ENCODE measurements around the gene OSGIN1.
"Not testable (repeated sequence)": the region's sequence is repeated elsewhere in the genome, so short reads cannot be mapped to it uniquely, and the experiment has no call there.

The OSGIN1 gene

GRCh38 chr16:83926726-83927397 is 26.2 kb upstream of the OSGIN1 start:
- peak; percentile 72 for DNase-seq

GRCh38 chr16:83928341-83929055 is 24.5 kb upstream of the OSGIN1 start:
- DNase-seq: no peak

GRCh38 chr16:83929811-83930555 is 23.1 kb upstream of the OSGIN1 start:
- DNase-seq: no peak

- no peak for DNase-seq
Observed at GRCh38 chr16:83930730-83931500, 22.1 kb upstream of the OSGIN1 start.

GRCh38 chr16:83931556-83931955 is 21.5 kb upstream of the OSGIN1 start:
- DNase-seq: no peak

- no peak for DNase-seq
Observed at GRCh38 chr16:83932304-83932703, 20.7 kb upstream of the OSGIN1 start.

GRCh38 chr16:83932955-83933673 is 19.9 kb upstream of the OSGIN1 start:
- DNase-seq: no peak

GRCh38 chr16:83933885-83934683 is 19.0 kb upstream of the OSGIN1 start:
- DNase-seq: no peak

GRCh38 chr16:83934684-83934977 is 18.4 kb upstream of the OSGIN1 start:
- DNase-seq: no peak

GRCh38 chr16:83935005-83935857 is 17.8 kb upstream of the OSGIN1 start:
- DNase-seq: no peak

GRCh38 chr16:83935858-83936255 is 17.2 kb upstream of the OSGIN1 start:
- no peak for DNase-seq

- DNase-seq: no peak
Observed at GRCh38 chr16:83936581-83937165, 16.4 kb upstream of the OSGIN1 start.

- no peak for DNase-seq
Observed at GRCh38 chr16:83937267-83937666, 15.8 kb upstream of the OSGIN1 start.

GRCh38 chr16:83937922-83938885 is 14.8 kb upstream of the OSGIN1 start:
- DNase-seq: no peak

- no peak for DNase-seq
Observed at GRCh38 chr16:83939266-83939855, 13.7 kb upstream of the OSGIN1 start.

- DNase-seq: no peak
Observed at GRCh38 chr16:83940119-83940518, 12.9 kb upstream of the OSGIN1 start.

GRCh38 chr16:83940630-83941378 is 12.2 kb upstream of the OSGIN1 start:
- DNase-seq: no peak

GRCh38 chr16:83941546-83941945 is 11.5 kb upstream of the OSGIN1 start:
- not testable (repeated sequence) for DNase-seq

Measured in stimulated activated CD4-positive, alpha-beta T cell treated with anti-CD3 and anti-CD28 coated beads, Interleukin-4, amount 100 ng/mL, for 1 hour (primary cell).